Neural crest cell (in vitro differentiated cells): ENCODE measurements around the gene SLIT3. TPM values are rescaled to one million over a fixed set of nuclear protein-coding genes. Genes with fewer than 3 reads are reported as not detected.

Experiments used
- DNase-seq: peaks from one replicate; pipeline ENCODE4 v3.0.0; 2021; ENCODE audit warnings: low read depth, mixed read lengths, low spot score
- H3K27ac Mint-ChIP-seq: one replicate; pipeline ENCODE4 v1.8.0; 2021; ENCODE audit warnings: mild to moderate bottlenecking, mixed read lengths; ENCODE audit not compliant: unreplicated experiment
- H3K27me3 Mint-ChIP-seq: 2 replicates; pipeline ENCODE4 v1.8.0; 2021; ENCODE audit warnings: low read depth, mild to moderate bottlenecking, mixed read lengths
- H3K36me3 Mint-ChIP-seq: 2 replicates; pipeline ENCODE4 v1.8.0; 2021; ENCODE audit warnings: low read depth, mild to moderate bottlenecking, mixed read lengths
- H3K4me1 Mint-ChIP-seq: 2 replicates; pipeline ENCODE4 v1.8.0; 2021; ENCODE audit warnings: mixed read lengths
- H3K4me3 Mint-ChIP-seq: one replicate; pipeline ENCODE4 v1.8.0; 2021; ENCODE audit warnings: mild to moderate bottlenecking, mixed read lengths
- H3K9me3 Mint-ChIP-seq: 2 replicates; pipeline ENCODE4 v1.8.0; 2021; ENCODE audit warnings: mixed read lengths
- total RNA-seq: library from RNA; stranded (reverse); gene quantifications from 2 replicates; pipeline ENCODE4 v1.2.1, GENCODE V29; 2021
- TF ChIP-seq, protein P1 (sequence below): fragments of 200-600 bp; sonication (generic); conservative IDR thresholded peaks from 2 replicates; pipeline ENCODE4 v1.5.0; 2021; ENCODE audit warnings: antibody characterized with exemption, mild to moderate bottlenecking

SLIT3 gene
- total RNA-seq, 1 donor from 2014 or later: 13.3 TPM

DNA sequence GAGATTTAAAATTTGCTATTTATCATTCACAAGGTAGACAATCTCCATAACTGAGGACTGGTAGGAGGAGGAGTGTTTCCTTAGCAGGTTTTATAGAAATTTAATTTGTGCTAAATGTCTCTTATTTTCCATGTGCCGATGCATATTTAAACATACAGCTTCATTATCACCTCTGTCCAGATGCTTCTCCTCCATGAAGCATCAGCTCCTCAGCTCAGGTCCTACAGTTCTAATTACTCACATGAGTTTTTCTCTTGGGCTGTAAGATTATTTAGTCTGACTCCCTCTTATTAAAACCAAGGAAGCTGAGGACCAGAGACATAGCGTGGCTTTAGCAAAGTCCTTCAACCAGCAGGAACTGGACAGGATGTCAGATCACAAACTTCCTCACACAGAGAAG lies 421.6 kb downstream of the SLIT3 start:
- TF ChIP-seq, protein P1, sequence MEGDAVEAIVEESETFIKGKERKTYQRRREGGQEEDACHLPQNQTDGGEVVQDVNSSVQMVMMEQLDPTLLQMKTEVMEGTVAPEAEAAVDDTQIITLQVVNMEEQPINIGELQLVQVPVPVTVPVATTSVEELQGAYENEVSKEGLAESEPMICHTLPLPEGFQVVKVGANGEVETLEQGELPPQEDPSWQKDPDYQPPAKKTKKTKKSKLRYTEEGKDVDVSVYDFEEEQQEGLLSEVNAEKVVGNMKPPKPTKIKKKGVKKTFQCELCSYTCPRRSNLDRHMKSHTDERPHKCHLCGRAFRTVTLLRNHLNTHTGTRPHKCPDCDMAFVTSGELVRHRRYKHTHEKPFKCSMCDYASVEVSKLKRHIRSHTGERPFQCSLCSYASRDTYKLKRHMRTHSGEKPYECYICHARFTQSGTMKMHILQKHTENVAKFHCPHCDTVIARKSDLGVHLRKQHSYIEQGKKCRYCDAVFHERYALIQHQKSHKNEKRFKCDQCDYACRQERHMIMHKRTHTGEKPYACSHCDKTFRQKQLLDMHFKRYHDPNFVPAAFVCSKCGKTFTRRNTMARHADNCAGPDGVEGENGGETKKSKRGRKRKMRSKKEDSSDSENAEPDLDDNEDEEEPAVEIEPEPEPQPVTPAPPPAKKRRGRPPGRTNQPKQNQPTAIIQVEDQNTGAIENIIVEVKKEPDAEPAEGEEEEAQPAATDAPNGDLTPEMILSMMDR: no peak
- H3K36me3 Mint-ChIP-seq: no peaks in the 10 kb centered on the region
- DNase-seq: no peak
- peaks cover 42% of the 10 kb centered on the region for H3K4me1 Mint-ChIP-seq
- H3K9me3 Mint-ChIP-seq: no peaks in the 10 kb centered on the region
- H3K4me3 Mint-ChIP-seq: peak overlapping the region; percentile 28
- H3K27me3 Mint-ChIP-seq: peaks cover 31% of the 10 kb centered on the region
- no peak overlapping the region for H3K27ac Mint-ChIP-seq

- no peak overlapping the region for H3K27ac Mint-ChIP-seq
- TF ChIP-seq, protein P1: no peak
- no peaks in the 10 kb centered on the region for H3K36me3 Mint-ChIP-seq
- H3K9me3 Mint-ChIP-seq: no peaks in the 10 kb centered on the region
- DNase-seq: no peak
- H3K27me3 Mint-ChIP-seq: peaks cover 30% of the 10 kb centered on the region
- H3K4me1 Mint-ChIP-seq: peaks cover 42% of the 10 kb centered on the region
- H3K4me3 Mint-ChIP-seq: no peak overlapping the region
These were observed 422.7 kb downstream of the SLIT3 start for GRCh38 chr5:168878135-168878745.

DNA sequence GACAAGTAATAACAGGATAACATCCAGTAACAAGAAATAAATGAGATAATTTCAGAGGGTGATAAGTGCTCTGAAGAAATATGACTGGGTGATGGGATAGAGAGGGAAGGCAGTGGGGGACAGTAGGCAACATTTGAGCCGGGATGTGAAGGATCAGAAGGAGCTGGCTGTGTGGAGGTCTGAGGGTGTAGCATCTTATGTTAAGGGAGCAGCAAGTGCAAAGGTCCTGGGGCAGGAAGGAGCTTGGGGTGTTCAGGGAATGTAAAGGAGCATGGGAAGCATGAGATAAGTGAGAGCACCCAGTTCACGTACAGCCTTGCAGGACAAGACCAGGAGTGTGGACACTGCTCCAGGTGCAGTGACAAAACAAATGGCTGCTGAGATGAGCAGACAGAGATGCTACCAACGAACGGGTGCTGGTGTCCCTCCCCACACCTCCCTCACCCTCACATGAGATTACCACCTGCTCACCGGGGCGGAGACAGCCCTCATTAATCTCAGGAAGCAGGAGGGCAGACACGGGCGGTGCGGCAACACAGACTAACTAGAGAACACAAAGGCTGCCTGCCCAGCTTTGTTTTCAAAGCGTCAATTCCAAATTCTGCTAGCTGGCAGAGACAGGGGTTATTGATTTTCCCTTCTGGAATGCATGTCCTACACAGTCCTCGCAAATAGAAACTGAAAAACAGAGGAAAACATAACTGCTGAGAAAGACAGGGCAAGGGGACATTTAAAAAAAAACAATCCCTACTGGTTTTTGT lies 423.6 kb downstream of the SLIT3 start:
- H3K4me3 Mint-ChIP-seq: no peak overlapping the region

DNA sequence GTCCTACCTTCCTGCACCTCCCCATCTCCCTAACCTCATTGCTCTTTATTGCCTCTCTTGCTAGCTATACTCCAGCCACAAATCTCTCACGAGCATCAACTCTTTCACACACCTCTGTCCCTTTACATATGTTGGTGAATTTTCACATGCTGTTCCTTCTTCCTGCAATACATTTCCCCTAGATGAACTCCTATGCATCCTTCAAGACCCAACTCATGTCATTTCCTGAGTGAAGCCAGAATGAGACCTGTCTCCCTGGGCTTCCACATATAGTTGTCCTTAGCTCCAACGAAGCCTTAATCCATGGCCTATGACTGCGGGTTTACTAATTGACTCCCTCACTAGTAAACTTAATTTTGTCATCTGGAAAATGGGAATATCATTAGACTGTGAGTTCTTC lies 424.5 kb downstream of the SLIT3 start:
- Mint-ChIP-seq H3K4me3 (no peak overlapping the region), H3K27ac (no peak overlapping the region), H3K27me3 (peaks cover 20% of the 10 kb centered on the region), H3K9me3 (no peaks in the 10 kb centered on the region), H3K36me3 (no peaks in the 10 kb centered on the region), H3K4me1 (peaks cover 49% of the 10 kb centered on the region)
- DNase-seq: no peak
- TF ChIP-seq, protein P1: no peak

More for the DNA sequence above, 423.6 kb downstream of the SLIT3 start:
- Mint-ChIP-seq H3K9me3 (no peaks in the 10 kb centered on the region), H3K27ac (peak overlapping the region; percentile 94), H3K27me3 (peaks cover 28% of the 10 kb centered on the region), H3K36me3 (no peaks in the 10 kb centered on the region), H3K4me1 (peaks cover 42% of the 10 kb centered on the region)
- TF ChIP-seq, protein P1: no peak
- DNase-seq: no peak

DNA sequence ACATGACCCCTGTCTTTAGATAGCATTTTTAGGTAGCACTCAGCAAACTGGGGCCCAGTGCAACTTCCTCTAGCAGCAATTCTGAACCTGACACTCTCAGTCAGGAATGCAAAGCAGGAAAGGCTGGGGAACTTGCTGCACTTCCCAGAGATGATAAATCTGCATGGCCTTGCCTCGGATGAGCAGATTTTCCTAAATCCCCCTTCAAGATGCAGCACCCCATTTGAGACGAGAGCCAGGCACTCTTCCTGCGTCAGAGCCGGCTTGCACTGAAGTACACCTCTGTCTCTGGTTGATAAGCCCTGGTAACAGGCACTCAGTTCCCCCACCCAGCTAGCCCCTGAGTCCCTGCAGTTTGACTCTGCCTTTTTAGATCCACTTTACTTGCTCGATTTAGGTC lies 425.1 kb downstream of the SLIT3 start:
- H3K4me1 Mint-ChIP-seq: peaks cover 55% of the 10 kb centered on the region

More for the DNA sequence above, 425.1 kb downstream of the SLIT3 start:
- Mint-ChIP-seq H3K9me3 (no peaks in the 10 kb centered on the region), H3K27me3 (peaks cover 20% of the 10 kb centered on the region), H3K4me3 (no peak overlapping the region), H3K36me3 (no peaks in the 10 kb centered on the region), H3K27ac (no peak overlapping the region)
- TF ChIP-seq, protein P1: no peak
- DNase-seq: no peak
